ENCODE measurements around the gene PDE4B. TPM values are rescaled to one million over a fixed set of nuclear protein-coding genes. Genes with fewer than 3 reads are reported as not detected.
A peak's percentile ranks its signal among the peaks of the same experiment; 100 is the strongest.

PDE4B gene
- total and polyA plus RNA-seq, 10 of the 15 experiments (the other 5 are each of a cell fraction or from before 2014, with no cell fraction given) = 3.0 to 13.2 (median 5.7) TPM

DNA sequence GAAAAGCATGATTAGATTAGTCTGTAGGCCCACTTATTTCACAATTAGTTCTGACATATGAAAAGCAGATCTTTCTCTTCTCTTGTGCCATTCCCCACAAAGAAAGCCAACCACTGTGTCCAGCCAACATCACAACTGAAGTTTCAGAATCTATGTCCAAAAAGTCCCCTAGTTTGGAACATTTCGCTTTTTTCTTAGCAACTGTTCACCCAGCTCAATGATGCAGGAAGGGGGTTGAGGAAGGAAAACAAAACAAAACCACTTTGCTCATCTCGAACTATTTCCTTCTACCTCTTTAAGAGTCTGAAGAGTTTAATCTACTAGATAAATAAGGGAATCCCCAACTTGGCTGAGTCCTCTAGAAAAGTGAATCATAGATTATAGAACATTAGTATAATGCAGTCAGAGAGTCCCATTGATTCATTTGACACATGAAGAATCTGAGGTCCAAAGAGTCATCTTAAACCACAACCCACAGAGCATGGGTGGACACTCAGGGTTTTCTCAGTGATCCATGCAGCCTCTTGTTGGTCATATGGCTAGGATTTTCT is 581.9 kb downstream of the PDE4B start (continued):
- no peak for TF ChIP-seq IRF3 (IDR thresholded peaks at IDR 0.05)
- no peak for TF ChIP-seq HDAC6 (IDR thresholded peaks at IDR 0.05; ENCODE audit: unreplicated experiment)
- TF ChIP-seq CTCF (IDR thresholded peaks at IDR 0.05 in 2 of 3, conservative IDR thresholded peaks at IDR 0.05 in 1 of 3; ENCODE audit: control insufficient read depth in 2 of 3, extremely low read depth in 1 of 3, insufficient read depth in 1 of 3, low read depth in 3 of 3, low read length in 3 of 3) = no peak
- no peak for TF ChIP-seq PAX8 (IDR thresholded peaks at IDR 0.05)
- no peak; the same call in 1 of the 2 replicates for TF ChIP-seq BACH1 (IDR thresholded peaks at IDR 0.05; ENCODE audit: borderline replicate concordance)
- no peak for TF ChIP-seq ESRRA (IDR thresholded peaks at IDR 0.05; ENCODE audit: low read length)
- TF ChIP-seq POLR2AphosphoS5 (IDR thresholded peaks at IDR 0.05; ENCODE audit: low read length) = peak; percentile 26
- TF ChIP-seq NFYB (IDR thresholded peaks at IDR 0.05; ENCODE audit: insufficient read depth, low read depth, low read length) = no peak
- 0 out of 4 replicates have a peak, but pooled peaks of 1 of the 2 experiments have one; percentile 23 for TF ChIP-seq SRF (IDR thresholded peaks at IDR 0.05; ENCODE audit: low read depth in 2 of 2, low read length in 2 of 2)
- no peak for TF ChIP-seq WRNIP1 (IDR thresholded peaks at IDR 0.05; ENCODE audit: borderline replicate concordance, low read depth, low read length)
- peak; percentile 33; the same call in 1 of the 2 replicates for TF ChIP-seq CREB1 (IDR thresholded peaks at IDR 0.05; ENCODE audit: low read depth)
- TF ChIP-seq, protein P1, sequence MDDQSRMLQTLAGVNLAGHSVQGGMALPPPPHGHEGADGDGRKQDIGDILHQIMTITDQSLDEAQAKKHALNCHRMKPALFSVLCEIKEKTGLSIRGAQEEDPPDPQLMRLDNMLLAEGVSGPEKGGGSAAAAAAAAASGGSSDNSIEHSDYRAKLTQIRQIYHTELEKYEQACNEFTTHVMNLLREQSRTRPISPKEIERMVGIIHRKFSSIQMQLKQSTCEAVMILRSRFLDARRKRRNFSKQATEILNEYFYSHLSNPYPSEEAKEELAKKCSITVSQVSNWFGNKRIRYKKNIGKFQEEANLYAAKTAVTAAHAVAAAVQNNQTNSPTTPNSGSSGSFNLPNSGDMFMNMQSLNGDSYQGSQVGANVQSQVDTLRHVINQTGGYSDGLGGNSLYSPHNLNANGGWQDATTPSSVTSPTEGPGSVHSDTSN (IDR thresholded peaks at IDR 0.05; ENCODE audit: insufficient replicate concordance, low read depth, low read length) = no peak
- no peak for TF ChIP-seq RB1 (IDR thresholded peaks at IDR 0.05; ENCODE audit: borderline replicate concordance)
- TF ChIP-seq, protein P2, sequence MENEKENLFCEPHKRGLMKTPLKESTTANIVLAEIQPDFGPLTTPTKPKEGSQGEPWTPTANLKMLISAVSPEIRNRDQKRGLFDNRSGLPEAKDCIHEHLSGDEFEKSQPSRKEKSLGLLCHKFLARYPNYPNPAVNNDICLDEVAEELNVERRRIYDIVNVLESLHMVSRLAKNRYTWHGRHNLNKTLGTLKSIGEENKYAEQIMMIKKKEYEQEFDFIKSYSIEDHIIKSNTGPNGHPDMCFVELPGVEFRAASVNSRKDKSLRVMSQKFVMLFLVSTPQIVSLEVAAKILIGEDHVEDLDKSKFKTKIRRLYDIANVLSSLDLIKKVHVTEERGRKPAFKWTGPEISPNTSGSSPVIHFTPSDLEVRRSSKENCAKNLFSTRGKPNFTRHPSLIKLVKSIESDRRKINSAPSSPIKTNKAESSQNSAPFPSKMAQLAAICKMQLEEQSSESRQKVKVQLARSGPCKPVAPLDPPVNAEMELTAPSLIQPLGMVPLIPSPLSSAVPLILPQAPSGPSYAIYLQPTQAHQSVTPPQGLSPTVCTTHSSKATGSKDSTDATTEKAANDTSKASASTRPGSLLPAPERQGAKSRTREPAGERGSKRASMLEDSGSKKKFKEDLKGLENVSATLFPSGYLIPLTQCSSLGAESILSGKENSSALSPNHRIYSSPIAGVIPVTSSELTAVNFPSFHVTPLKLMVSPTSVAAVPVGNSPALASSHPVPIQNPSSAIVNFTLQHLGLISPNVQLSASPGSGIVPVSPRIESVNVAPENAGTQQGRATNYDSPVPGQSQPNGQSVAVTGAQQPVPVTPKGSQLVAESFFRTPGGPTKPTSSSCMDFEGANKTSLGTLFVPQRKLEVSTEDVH (IDR thresholded peaks at IDR 0.05; ENCODE audit: low read depth, partially characterized antibody) = peak; percentile 44
- TF ChIP-seq RCOR1 (conservative IDR thresholded peaks at IDR 0.05; ENCODE audit: low read depth, low read length) = no peak
- TF ChIP-seq POLR2A (IDR thresholded peaks at IDR 0.05; ENCODE audit: low read depth, low read length) = no peak
- peak; percentile 90; the same call in 1 of the 2 replicates for TF ChIP-seq RELB (IDR thresholded peaks at IDR 0.05; ENCODE audit: low read depth)
- no peak for TF ChIP-seq ZBTB33 (IDR thresholded peaks at IDR 0.05)
- TF ChIP-seq RFX5 (IDR thresholded peaks at IDR 0.05; ENCODE audit: low read depth, low read length) = 0 out of 2 replicates have a peak, but pooled peaks have one; percentile 32
- no peak for TF ChIP-seq LARP7 (IDR thresholded peaks at IDR 0.05)

All from GM12878 (cell line).